ENCODE results near the gene STRN4. TPM values are rescaled to one million over a fixed set of nuclear protein-coding genes. Genes with fewer than 3 reads are reported as not detected.

Gene STRN4
- total and polyA plus RNA-seq, 2 donors from 2014 or later: 31.5 to 74.9 TPM

DNA sequence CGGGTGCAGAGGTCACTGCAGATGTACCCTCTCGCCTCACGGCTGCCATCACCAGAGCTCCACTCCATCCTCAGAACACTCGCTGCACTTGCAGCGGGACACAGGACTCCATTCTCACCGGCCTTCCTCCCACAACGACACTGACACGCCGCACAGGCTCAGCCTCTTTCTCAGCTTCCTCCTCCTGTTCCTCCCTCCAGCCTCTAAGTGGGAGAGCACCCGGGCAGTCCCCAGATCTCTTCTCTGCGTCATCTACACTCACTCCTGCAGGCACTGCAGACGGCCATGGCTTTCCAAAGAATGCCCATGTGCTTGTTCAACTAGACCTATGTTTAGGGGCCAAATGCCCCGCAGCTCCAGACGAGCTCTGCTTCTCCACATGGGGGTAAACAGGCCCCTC is 14.7 kb downstream of the STRN4 start:
- intact Hi-C loops (cut with DNase I): no loop called here
- no peak for DNase-seq
- Histone ChIP-seq H3K9me3 (ENCODE audit: control insufficient read depth in 2 of 3, insufficient read depth in 1 of 3, low read length in 3 of 3) (no peaks in the 10 kb centered on the region), H3K36me3 (ENCODE audit: control insufficient read depth in 2 of 3, insufficient read depth in 3 of 3, low read length in 3 of 3) (peaks cover 0 to 46% (median 33%) of the 10 kb centered on the region in 3 donors), H3K27ac (ENCODE audit: low read depth in 2 of 2, low read length in 2 of 2) (no peak overlapping the region), H3K4me3 (ENCODE audit: low read length in 3 of 3) (no peak overlapping the region), H3K27me3 (ENCODE audit: control insufficient read depth, insufficient read depth, low read length) (no peaks in the 10 kb centered on the region), H3K4me1 (ENCODE audit: control insufficient read depth in 2 of 3, insufficient read depth in 2 of 3, low read depth in 1 of 3, low read length in 3 of 3) (peaks cover 0 to 11% (median 0%) of the 10 kb centered on the region in 3 donors), H3K9ac (ENCODE audit: low read length in 3 of 3) (no peak overlapping the region)
- TF ChIP-seq, protein P1, sequence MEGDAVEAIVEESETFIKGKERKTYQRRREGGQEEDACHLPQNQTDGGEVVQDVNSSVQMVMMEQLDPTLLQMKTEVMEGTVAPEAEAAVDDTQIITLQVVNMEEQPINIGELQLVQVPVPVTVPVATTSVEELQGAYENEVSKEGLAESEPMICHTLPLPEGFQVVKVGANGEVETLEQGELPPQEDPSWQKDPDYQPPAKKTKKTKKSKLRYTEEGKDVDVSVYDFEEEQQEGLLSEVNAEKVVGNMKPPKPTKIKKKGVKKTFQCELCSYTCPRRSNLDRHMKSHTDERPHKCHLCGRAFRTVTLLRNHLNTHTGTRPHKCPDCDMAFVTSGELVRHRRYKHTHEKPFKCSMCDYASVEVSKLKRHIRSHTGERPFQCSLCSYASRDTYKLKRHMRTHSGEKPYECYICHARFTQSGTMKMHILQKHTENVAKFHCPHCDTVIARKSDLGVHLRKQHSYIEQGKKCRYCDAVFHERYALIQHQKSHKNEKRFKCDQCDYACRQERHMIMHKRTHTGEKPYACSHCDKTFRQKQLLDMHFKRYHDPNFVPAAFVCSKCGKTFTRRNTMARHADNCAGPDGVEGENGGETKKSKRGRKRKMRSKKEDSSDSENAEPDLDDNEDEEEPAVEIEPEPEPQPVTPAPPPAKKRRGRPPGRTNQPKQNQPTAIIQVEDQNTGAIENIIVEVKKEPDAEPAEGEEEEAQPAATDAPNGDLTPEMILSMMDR (IDR thresholded peaks at IDR 0.05; ENCODE audit: borderline replicate concordance, extremely low read depth, insufficient read depth): no peak
- no peak for FAIRE-seq

DNA sequence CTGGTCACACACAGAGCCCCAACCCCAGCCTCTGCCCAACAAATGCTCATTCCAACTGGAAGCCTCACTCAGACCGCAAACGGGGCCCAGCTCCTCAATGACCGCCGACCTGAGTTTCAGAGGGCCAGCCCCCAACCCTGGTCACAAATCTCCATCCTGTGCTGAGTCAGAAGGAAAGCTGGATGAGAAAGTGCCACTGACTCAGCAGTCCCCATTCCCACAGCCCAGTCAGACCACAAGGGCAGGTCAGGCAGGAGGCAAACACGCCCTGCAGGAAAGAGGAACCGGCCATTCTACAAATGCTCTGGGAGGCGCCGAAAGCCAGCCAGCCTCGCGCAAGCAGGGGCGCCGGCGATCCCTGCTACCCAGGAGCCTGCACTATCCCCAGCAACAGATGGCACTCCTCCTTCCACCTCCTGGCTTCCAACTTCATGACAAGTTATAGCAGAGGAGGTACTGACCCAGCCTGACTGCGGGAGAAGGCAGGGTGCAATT is 15.2 kb downstream of the STRN4 start:
- Histone ChIP-seq H3K27me3 (ENCODE audit: control insufficient read depth, insufficient read depth, low read length) (no peaks in the 10 kb centered on the region), H3K27ac (ENCODE audit: low read depth in 2 of 2, low read length in 2 of 2) (no peak overlapping the region), H3K4me1 (ENCODE audit: control insufficient read depth in 2 of 3, insufficient read depth in 2 of 3, low read depth in 1 of 3, low read length in 3 of 3) (peaks cover 0 to 10% (median 0%) of the 10 kb centered on the region in 3 donors), H3K9me3 (ENCODE audit: control insufficient read depth in 2 of 3, insufficient read depth in 1 of 3, low read length in 3 of 3) (no peaks in the 10 kb centered on the region), H3K4me3 (ENCODE audit: low read length in 3 of 3) (no peak overlapping the region), H3K36me3 (ENCODE audit: control insufficient read depth in 2 of 3, insufficient read depth in 3 of 3, low read length in 3 of 3) (peaks cover 0 to 46% (median 33%) of the 10 kb centered on the region in 3 donors), H3K9ac (ENCODE audit: low read length in 3 of 3) (no peak overlapping the region)
- no peak for FAIRE-seq
- intact Hi-C loops (cut with DNase I): no loop called here
- DNase-seq: no peak
- TF ChIP-seq, protein P1 (IDR thresholded peaks at IDR 0.05; ENCODE audit: borderline replicate concordance, extremely low read depth, insufficient read depth): no peak

DNA sequence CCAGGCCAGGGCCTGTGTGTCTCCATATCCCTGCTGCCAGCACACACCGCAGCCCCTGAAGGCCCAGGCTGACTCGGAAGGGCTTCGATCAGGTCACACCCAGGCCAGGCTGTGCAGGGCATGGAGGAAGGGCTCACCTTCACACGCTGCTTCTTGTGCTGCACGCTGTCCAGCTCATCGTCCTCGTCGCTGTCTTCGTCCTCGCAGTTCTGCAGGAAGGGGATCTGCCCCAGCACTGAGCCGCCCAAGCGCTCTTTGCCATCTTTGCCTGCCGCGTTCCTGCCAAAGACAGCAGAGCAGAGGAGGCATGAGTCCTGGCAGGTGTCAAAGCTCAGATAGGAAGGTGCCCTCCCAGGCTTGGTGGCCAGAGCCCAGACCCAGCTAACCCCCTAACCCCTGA is 15.7 kb downstream of the STRN4 start:
- no peaks in the 10 kb centered on the region for H3K9me3 ChIP-seq (ENCODE audit: control insufficient read depth in 2 of 3, insufficient read depth in 1 of 3, low read length in 3 of 3)
- DNase-seq: no peak
- H3K4me1 ChIP-seq (ENCODE audit: control insufficient read depth in 2 of 3, insufficient read depth in 2 of 3, low read depth in 1 of 3, low read length in 3 of 3): peaks cover 0 to 10% (median 0%) of the 10 kb centered on the region in 3 donors
- no peak for FAIRE-seq
- no peak overlapping the region for H3K9ac ChIP-seq (ENCODE audit: low read length in 3 of 3)
- H3K36me3 ChIP-seq (ENCODE audit: control insufficient read depth in 2 of 3, insufficient read depth in 3 of 3, low read length in 3 of 3): peaks cover 0 to 50% (median 36%) of the 10 kb centered on the region in 3 donors
- intact Hi-C loops (cut with DNase I): no loop called here
- H3K4me3 ChIP-seq (ENCODE audit: low read length in 3 of 3): no peak overlapping the region
- H3K27me3 ChIP-seq (ENCODE audit: control insufficient read depth, insufficient read depth, low read length): no peaks in the 10 kb centered on the region
- TF ChIP-seq, protein P1 (IDR thresholded peaks at IDR 0.05; ENCODE audit: borderline replicate concordance, extremely low read depth, insufficient read depth): no peak
- H3K27ac ChIP-seq (ENCODE audit: low read depth in 2 of 2, low read length in 2 of 2): no peak overlapping the region

DNA sequence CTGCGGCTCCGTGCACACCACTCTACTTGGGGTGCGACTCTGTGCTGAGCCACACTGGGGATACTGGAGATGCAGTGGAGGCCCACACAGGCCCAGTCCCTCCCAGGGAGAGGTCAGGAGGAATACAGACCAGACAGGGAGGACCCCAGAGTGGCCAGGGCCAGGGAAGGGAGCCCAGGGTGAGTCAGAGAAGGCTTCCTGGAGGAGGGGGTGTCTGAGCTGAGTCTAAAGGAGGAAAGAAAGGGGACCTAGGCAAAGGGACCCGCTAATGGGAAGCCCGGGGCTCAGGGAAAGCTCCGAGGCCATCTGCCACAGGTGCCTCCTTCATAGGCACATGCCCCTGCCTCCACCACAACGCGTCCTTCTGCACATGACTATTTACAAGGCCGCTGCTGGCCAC is 16.1 kb downstream of the STRN4 start:
- Histone ChIP-seq H3K4me3 (ENCODE audit: low read length in 3 of 3) (no peak overlapping the region), H3K4me1 (ENCODE audit: control insufficient read depth in 2 of 3, insufficient read depth in 2 of 3, low read depth in 1 of 3, low read length in 3 of 3) (peaks cover 0 to 10% (median 0%) of the 10 kb centered on the region in 3 donors), H3K9me3 (ENCODE audit: control insufficient read depth in 2 of 3, insufficient read depth in 1 of 3, low read length in 3 of 3) (no peaks in the 10 kb centered on the region), H3K27ac (ENCODE audit: low read depth in 2 of 2, low read length in 2 of 2) (no peak overlapping the region), H3K9ac (ENCODE audit: low read length in 3 of 3) (no peak overlapping the region), H3K27me3 (ENCODE audit: control insufficient read depth, insufficient read depth, low read length) (no peaks in the 10 kb centered on the region), H3K36me3 (ENCODE audit: control insufficient read depth in 2 of 3, insufficient read depth in 3 of 3, low read length in 3 of 3) (peaks cover 0 to 52% (median 36%) of the 10 kb centered on the region in 3 donors)
- TF ChIP-seq, protein P1 (IDR thresholded peaks at IDR 0.05; ENCODE audit: borderline replicate concordance, extremely low read depth, insufficient read depth): no peak
- no peak for DNase-seq
- FAIRE-seq: no peak
- intact Hi-C loops (cut with DNase I): no loop called here

All from kidney (tissue), 14 donors.